Cerebellar nuclear complex (tissue), 1 donor: ENCODE measurements around the gene EHD2.
A peak's percentile ranks its signal among the peaks of the same experiment; 100 is the strongest.

ENCODE experiments used
- DNase-seq, 2 experiments: peaks; one replicate each; lab custom pipeline; 2025; lab: John Stamatoyannopoulos, UW

EHD2 gene

DNA sequence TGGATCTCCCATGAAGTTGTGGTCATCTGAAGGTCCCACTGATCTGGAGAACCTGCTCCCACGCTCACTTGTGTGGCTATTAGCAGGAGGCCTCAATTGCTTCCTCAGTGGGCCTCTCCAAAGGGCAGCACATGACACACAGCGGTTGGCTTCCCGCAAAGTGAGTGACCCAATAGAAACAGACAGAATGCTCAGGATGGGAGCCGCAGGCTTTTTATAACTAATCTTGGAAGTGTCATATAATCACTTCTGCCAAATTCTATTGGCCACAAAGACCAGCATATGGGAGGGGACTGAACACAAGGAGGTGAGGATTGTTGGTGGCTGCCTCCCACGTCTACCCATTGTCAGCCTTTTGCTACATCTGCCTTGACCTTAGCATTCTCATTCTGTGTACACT lies 22.1 kb upstream of the EHD2 start:
- no peak for DNase-seq

DNA sequence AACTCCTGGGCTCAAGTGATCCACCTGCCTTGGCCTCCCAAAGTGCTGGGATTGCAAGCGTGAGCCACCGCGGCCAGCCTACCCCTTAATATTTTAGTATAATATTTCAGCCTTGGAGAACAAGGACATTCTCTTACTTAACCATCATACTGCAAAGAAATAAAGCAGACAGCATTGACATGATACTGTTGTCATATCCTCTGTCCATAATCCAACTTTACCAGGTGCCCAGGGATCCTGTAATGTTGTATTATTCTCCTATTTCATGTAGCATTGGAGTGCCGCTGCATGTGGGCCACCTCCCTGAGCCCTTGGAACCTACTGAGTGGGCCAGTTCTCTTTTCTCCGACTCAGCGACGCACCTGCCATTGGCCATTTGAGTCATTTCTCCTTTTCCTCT lies 21.4 kb upstream of the EHD2 start:
- DNase-seq, result no peak

DNA sequence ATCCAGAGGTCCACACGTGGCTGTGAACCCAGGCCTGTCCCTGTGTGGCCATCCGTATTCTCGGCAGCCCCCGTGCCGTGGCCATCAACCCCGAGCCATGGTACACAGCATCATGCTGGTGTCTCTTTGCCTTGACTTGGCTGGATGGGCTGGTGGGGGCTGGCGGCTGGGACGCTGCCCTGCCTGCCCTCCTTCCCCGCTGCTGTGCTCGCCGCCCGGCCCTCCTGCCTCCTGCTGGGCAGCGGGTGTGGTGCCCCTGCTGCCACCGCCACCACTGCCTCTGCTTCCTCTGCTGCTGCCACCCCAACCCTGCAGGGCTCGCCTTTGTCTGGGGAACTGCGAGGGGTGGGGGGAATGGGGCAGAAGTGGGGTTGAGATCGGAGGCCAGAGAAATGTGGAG lies 19.7 kb upstream of the EHD2 start:
- DNase-seq, result no peak

DNA sequence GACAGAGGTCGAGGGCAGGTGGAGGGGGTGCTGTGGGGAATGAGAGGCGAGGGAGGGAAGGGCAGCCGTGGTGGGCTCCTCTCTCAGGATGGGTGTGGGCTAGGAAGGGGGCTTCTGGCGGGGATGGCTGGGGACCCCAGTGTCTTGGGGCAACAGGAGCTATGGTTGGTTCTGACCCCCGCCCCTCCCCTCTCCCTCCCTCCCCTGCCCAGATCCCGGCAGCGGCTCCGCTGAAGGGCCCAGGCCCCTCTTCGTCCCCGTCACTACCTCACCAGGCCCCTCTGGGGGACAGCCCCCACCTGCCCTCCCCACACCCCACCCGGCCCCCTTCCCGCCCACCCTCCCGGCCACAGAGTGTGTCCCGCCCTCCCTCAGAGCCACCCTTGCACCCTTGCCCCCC lies 19.3 kb upstream of the EHD2 start:
- no peak for DNase-seq

DNA sequence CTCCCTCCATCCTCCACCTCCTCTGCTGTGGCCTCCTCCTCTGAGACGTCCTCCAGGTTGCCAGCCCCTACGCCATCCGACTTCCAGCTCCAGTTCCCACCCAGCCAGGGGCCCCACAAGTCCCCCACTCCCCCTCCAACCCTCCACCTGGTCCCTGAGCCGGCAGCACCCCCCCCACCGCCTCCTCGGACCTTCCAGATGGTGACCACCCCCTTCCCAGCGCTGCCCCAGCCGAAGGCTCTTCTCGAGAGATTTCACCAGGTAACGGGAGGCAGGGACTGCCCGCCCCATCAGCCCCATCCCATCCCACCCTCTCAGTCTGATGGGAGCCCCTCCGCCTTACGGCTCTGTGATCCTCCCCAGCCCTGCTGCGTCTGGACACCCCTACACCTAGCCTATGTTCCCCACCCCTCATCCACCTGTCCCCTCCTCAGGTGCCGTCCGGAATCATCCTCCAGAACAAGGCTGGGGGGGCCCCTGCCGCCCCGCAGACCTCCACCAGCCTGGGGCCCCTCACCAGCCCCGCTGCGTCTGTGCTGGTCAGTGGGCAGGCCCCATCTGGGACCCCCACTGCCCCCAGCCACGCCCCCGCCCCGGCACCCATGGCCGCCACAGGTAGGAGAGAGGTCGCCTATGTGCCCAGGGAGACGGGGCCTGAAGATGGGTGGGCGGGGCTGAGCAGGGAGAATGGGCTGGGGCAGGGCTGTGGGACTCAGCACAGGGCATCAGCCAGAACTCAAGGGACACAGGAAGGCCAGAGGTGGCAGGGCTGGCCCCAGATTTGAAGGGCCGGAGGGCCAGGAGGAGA lies 18.6 kb upstream of the EHD2 start:
- DNase-seq, result no peak

DNA sequence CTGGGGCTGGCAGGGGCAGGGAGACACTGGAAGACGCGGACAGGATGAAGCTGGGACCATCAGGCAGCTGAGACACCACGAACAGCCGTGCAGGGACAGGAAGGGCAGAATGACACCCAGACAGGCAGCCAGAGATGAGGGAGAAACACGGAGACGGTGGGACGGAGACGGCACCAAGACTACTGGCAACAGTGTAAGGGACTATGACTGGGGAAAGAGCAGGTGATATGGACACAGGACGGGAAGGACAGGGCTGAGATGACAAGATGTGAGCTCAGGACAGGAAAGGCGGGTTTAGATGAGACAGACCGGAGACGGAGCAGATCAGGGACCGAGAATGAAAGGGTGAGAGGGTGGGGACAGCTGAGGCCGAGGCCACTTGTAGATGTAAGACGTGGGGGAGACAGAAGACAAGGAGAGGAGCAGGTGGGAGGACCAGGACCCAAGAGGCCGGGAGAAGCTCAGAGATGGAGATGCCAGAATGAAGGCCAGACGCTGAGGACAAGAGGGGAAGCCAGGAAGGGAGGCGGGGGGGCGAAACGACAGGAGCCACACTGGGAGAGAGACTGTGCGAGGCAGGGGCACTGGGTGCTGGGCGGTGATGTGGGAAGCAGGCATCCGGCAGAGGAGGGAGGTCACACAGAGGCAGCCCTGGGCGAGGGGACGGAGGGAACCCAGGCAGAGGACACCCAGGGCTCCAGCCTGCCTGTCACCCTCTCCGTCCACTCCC lies 17.5 kb upstream of the EHD2 start:
- no peak for DNase-seq

DNA sequence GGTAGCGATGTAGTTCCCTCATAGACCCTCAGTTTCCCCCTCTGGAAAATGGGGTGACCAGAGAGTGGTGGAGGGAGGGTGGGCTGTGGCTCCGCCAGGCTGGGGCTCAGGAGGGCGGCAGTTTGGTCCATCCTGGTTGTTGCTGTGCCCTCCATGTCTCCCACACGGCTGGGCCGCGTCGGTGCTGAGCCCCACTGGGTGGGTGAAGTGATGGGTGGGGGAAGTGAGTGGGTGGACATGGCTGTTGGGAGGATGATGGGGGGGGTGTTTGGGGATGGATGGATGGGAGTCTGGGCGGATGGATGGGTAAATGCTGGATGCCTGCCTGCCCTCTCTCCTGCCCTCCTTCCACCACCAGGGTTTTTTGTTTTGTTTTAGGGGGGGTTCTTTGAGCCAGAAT lies 16.6 kb upstream of the EHD2 start:
- no peak for DNase-seq

DNA sequence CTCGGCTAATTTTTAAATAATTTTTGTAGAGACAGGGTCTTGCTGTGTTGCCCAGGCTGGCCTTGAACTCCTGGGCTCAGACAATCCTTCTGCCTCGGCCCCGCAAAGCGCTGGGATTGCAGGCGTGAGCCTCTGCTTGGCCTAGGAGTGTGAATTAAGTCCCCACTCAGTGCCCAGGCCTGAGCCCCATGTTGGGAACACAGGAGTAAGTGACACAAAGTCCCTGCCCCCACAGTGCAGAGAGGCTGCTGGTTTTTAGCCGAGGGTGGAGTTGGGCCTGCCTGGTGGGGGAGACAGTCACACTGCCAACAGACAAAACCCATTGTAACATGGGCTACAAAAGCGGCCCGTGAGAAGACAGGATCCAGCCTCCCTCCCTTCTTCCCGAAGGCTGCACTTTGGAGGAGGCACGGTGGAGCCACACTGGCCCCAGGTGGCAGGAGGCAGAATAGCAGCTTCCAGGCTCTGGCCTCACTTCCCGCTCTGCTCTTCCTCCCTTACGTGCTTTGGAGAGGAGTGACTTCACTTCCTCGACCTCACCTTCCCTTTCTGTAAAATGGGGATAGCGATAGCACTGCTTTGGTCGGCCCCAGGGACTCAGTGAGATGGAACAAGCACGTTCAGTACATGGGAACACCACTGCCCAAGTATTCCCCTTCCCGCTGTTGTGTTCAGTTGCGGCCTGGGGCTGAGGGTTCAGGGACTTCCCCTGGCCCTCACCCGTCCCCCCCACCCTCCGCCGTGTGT lies 15.2 kb upstream of the EHD2 start:
- DNase-seq, result peak in 1 of 2 experiments; percentile 61

DNA sequence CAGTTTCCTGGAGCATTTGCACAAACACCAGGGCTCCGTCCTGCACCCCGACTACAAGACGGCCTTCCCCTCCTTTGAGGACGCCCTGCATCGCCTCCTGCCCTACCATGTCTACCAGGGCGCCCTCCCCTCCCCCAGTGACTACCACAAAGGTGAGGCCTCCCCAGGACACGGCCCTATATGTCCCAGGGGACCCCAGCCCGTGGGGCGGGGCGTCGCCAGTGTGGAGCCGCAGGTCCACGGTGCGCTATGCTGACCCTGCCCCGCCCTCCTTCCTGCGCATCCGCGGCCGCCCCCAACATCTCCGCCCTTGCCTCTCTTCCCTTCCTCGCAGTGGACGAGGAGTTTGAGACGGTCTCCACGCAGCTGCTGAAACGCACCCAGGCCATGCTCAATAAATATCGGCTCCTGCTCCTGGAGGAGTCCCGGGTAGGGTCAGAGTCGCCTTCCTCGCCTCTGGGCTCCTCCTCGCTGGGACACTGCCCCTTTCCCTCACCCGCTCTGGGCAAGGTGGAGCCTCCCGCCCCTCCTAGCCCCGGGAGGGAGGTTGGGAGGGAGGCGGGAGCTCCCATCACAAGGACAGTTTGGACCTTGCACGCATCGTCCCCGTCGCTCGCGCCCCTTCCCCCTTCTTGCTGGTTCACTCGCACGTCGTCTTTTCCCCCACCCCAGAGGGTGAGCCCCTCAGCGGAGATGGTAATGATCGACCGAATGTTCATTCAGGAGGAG lies 14.4 kb upstream of the EHD2 start:
- no peak for DNase-seq

DNA sequence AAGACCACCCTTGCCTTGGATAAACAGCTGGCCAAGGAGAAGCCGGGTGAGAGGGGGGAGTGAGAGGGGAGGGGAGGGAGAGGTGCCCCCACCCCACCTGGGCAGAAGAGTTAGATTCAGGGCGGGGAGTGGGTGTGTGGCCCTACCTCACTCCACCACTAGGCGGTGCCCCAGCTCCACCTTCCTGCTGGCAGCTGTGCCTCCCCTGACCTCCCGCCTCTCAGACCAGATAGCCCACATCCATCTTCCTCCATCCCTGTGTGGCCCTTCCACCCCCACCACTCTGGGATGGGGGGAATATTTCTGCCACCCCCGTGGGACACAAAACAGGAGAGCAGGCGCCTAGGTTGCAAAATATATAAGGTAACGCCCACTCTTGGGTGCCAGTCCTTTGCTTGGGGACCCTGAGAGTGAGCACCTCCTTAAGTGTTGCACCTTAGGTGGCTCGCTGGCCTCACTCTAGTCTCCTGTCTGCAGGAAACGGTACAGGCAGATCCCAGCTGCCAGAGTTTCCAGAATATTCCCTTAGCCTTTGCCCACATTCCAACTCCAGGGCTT lies 13.8 kb upstream of the EHD2 start:
- no peak for DNase-seq

DNA sequence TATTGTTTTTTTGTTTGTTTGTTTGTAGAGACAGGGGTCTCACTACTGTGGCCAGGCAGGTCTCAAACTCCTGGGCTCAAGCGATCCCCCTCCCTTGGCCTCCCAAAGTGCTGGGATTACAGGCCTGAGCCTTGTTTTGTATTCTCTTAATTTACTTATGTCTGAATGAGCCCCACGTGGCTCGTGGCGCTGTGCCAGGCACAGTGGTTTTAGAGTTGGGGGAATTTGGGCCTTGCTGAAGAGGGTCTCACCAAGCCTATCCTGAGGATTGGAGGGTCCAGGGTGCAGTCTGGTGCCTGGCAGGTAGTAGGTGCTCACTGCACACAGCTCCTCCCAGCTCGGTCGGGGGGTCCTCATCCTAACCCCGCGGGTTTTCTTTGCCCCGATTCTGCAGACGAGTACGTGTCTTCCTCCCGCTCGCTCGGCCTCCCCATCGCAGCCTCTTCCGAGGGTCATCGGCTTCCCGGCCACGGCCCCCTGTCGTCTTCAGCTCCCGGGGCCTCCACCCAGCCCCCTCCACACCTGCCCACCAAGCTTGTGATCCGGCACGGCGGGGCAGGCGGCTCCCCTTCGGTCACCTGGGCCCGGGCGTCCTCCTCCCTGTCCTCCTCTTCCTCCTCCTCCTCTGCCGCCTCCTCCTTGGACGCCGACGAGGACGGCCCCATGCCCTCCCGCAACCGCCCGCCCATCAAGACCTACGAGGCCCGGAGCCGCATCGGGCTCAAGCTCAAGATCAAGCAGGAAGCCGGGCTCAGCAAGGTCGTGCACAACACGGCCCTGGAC lies 12.1 kb upstream of the EHD2 start:
- DNase-seq, result no peak

DNA sequence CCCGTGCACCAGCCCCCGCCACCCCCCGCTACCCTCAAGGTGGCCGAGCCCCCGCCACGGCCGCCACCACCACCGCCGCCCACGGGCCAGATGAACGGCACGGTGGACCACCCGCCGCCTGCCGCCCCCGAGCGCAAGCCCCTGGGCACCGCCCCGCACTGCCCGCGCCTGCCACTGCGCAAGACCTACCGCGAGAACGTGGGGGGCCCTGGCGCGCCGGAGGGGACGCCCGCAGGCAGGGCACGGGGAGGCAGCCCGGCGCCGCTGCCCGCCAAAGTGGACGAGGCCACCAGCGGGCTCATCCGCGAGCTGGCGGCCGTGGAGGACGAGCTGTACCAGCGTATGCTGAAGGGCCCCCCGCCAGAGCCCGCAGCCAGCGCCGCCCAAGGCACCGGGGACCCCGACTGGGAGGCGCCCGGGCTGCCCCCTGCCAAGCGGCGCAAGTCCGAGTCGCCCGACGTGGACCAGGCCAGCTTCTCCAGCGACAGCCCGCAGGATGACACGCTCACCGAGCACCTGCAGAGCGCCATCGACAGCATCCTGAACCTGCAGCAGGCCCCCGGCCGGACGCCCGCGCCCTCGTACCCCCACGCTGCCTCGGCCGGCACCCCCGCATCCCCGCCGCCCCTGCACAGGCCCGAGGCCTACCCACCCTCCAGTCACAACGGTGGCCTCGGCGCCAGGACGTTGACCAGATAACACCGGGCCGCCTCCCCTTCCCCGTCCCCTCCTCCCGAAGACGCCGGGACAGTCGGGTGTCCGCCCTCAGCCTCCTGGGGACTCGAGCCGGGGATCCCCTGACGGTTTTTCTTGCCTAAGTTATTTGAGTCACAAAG lies 11.3 kb upstream of the EHD2 start:
- no peak for DNase-seq

DNA sequence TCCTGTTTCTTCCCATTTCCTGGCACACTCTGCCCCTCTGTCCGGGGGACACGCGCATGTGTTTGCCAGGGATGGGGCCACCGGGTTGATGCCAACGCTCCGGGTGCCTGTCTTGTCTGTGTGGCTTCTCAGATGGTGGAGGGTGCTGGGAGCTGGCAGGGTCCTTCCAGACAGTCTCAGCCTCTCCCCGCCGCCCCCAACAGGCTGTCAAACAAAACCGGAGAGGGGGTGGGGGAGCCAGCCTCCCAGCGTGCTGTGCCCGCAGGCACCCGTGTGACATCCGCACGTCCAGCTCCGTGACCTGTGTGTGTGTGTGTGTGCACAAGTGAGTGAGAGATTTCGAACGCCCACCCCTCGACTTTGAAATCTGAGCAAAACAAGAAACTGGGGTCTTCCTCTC lies 10.6 kb upstream of the EHD2 start:
- DNase-seq, result no peak

DNA sequence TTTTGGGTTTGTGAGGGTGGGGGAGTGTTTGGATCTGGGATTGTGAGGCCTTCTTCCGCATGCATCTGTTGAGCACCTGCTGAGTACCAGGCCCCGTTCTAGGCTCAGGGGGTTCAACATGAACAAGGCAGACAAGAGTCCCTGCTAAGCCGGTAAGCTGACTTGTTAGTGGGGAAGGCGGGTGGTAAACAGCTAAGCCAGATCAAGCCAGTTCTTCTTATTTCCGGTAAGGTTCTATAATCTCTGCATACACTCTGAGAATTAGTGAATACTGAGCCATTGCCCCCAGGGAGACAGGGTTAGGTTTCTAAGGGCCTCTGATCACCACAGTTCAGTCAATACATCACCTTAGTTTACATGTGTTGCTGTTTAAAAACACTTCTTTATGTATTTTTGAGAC lies 9.9 kb upstream of the EHD2 start:
- DNase-seq, result no peak

DNA sequence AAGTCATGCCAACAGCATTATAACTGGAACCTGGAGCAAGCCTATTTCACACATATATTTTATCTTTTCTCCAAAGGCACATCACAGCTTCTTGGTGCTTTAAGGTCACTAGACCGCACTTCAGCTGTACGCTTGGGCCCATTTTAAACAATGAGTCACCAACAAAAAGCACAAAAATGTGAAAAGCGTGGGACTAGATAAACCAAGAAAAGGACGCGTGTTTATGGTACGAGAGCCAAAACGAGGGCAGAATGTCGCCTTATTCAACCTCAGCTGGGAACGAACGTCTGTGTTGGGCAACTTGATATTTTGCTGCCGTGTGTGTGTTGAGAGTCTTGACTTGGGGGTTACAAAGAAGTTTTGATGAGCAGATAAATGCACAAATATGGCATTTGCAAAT lies 9.2 kb upstream of the EHD2 start:
- DNase-seq, result no peak

DNA sequence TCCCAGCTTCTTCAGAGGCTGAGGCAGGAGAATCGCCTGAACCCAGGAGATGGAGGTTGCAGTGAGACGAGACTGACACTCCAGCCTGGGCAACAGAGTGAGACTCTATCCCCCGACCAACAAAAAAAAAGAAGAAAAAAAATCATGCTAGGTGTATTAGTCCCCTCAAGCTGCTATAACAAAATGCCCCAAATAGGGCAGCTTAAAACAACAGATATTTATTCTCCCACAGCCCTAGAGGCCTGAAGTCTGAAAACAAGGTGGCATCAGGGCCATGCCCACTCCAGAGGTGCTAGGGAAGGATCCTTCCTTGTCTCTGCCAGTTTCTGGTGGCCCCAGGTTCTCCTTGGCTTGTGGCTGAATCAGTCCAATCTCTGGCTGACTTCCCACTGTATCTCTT lies 8.6 kb upstream of the EHD2 start:
- no peak for DNase-seq

DNA sequence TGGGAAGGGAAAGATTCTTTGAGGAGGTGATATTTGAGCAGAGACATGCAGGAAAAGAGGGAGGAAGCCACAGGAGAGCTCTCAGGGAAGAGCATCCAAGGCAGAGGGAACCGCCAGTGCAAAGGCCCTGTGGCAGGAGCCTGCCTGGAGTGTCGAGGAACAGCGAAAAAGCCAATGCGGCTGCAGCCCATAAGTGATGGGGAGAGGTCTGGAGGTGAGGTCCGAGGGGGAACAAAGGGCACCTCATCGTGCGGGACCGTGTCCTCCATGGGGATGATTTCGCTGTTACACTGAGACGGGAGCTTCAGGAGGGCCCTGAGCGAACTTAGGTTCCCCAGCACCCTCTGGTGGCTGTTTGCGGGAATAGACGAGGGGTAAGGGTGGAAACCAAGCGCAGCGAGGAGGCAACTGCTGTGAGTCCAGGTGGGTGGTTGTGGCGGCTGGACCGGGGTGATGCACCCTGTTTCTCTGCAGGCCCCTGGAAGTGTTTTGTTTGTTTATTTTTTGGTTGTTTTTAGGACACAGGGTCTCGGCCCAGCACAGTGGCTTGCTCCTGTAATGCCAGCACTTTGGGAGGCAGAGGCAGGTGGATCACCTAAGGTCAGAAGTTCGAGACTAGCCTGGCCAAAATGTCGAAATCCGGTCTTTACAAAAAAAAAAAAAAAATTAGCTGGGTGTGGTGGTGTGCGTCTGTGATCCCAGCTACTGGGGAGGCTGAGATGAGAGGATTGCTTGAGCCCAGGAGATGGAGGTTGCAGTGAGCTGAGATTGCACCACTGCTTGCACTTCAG lies 5.9 kb upstream of the EHD2 start:
- DNase-seq, result no peak

DNA sequence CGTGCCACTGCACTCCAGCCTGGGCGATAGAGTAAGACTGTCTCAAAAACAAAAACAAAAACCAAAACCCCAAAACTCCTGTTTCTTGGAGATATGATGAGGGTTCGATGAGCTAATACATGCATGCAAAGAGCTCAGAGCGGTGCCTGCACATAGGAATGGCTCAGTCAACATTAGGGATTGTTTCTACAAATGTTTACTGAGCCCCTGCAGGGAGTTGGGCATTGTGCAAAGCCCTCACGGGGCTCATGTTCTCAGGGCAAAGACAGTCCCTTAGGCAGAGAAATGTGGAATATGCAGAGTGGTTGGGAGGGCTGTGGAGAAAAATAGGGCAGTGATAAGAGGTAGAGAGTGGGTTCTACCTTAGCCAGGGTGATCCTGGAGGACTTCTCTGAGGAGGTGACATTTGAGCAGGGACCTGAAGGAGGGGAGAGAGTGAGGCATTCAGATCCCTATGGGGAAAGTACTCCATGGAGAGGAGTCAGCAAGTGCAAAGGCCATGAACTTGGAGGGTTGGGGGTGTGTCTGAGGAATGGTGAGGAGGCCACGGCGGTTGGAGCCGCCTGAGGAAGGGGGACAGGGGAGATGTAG lies 1.5 kb upstream of the EHD2 start:
- DNase-seq, result no peak

DNA sequence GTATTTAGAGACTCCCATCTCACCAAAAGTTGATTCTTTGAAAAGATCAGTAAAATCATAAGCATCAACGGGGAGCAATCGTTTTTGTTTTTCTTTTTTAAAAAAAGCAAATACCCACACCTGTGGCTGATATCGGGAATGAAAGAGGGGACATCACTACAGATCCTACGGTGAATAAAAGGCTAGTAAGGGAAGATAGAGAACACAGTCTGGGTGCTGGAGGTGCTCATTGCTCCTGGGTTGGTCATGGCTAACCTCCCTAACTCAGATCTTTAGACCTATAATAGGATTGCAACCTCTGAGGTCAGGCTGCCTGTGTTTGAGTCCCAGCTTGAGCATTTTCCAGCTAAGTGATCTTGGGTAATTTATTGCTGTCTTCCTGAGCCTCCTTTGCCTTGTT lies 1.1 kb downstream of the EHD2 start:
- no peak for DNase-seq
